Posterior cingulate gyrus (tissue), 11 donors: Measurements from ENCODE around the gene HSFX3.
"Not testable (repeated sequence)": the region's sequence is repeated elsewhere in the genome, so short reads cannot be mapped to it uniquely, and the experiment has no call there.

Experiments
- DNase-seq, 10 donors: peaks; one replicate each; pipeline versions ENCODE4 v3.0.0 to v3.0.0-alpha.2; 2020 to 2021; ENCODE audit warnings: mixed read lengths in 3 of 10
- intact Hi-C: fragments of 100-400 bp; cut with DNase I; formaldehyde crosslinking; loops from one replicate; pipeline ENCODE4 v1.15.1; 2023

Gene HSFX3

GRCh38 chrX:149545545-149546543 is 3.9 kb downstream of the HSFX3 start:
- intact Hi-C loops, result not testable (repeated sequence)

GRCh38 chrX:149541521-149542047 is 8.1 kb downstream of the HSFX3 start:
- no peak for DNase-seq
- intact Hi-C loops, result no loop called here

More at GRCh38 chrX:149545545-149546543, 3.9 kb downstream of the HSFX3 start:
- peak in 4 of 10 donors; percentile 6 to 72 (median 38) for DNase-seq

GRCh38 chrX:149540621-149541520 is 8.9 kb downstream of the HSFX3 start, which contains the start of gene EOLA1:
EOLA1 (plus strand) TSS chrX:149541012; CDS start chrX:149545631, 4,619 bp downstream.
- peak; percentile 57 to 98 (median 82) for DNase-seq
- intact Hi-C loops, result no loop called here

- DNase-seq, result peak; percentile 78 to 97 (median 86)
- intact Hi-C loops, result no loop called here
Observed at GRCh38 chrX:149540131-149540620, 9.5 kb downstream of the HSFX3 start.

GRCh38 chrX:149539283-149540130 is 10.2 kb downstream of the HSFX3 start:
- intact Hi-C loops, result loop anchor here (10.0 kb wide), 1 partner anchor 395 kb away; the partner anchor contains the start of gene EOLA2
- peak; percentile 62 to 97 (median 74) for DNase-seq

- intact Hi-C loops, result loop anchor here (10.0 kb wide), 1 partner anchor 397 kb away; the partner anchor contains the start of gene EOLA2
- DNase-seq, result not testable (repeated sequence)
Observed at GRCh38 chrX:149537474-149537873, 12.2 kb downstream of the HSFX3 start.

GRCh38 chrX:149534926-149535602 is 14.7 kb downstream of the HSFX3 start:
- not testable (repeated sequence) for DNase-seq
- intact Hi-C loops, result loop anchor here (10.0 kb wide), 1 partner anchor 400 kb away; the partner anchor contains the start of gene EOLA2

GRCh38 chrX:149533999-149534398 is 15.7 kb downstream of the HSFX3 start:
- intact Hi-C loops, result loop anchor here (10.0 kb wide), 1 partner anchor 401 kb away; the partner anchor contains the start of gene EOLA2
- not testable (repeated sequence) for DNase-seq

GRCh38 chrX:149532868-149533267 is 16.9 kb downstream of the HSFX3 start:
- DNase-seq, result not testable (repeated sequence)
- intact Hi-C loops, result loop anchor here (10.0 kb wide), 1 partner anchor 402 kb away; the partner anchor contains the start of gene EOLA2

- no peak for DNase-seq
- intact Hi-C loops, result loop anchor here (10.0 kb wide), 1 partner anchor 403 kb away; the partner anchor contains the start of gene EOLA2
Observed at GRCh38 chrX:149531599-149531998, 18.1 kb downstream of the HSFX3 start.

- intact Hi-C loops, result no loop called here
- DNase-seq, result no peak
Observed at GRCh38 chrX:149528381-149528780, 21.3 kb downstream of the HSFX3 start.

- DNase-seq, result no peak
Observed at GRCh38 chrX:149527705-149528104, 22.0 kb downstream of the HSFX3 start.

GRCh38 chrX:149526318-149527033 is 23.2 kb downstream of the HSFX3 start:
- intact Hi-C loops, DNase-seq: not testable (repeated sequence)

More at GRCh38 chrX:149527705-149528104, 22.0 kb downstream of the HSFX3 start:
- intact Hi-C loops, result no loop called here

GRCh38 chrX:149525903-149526302 is 23.8 kb downstream of the HSFX3 start:
- intact Hi-C loops, DNase-seq: not testable (repeated sequence)

GRCh38 chrX:149525389-149525788 is 24.3 kb downstream of the HSFX3 start:
- peak in 7 of 10 donors; percentile 18 to 87 (median 50) for DNase-seq
- intact Hi-C loops, result not testable (repeated sequence)

GRCh38 chrX:149522916-149523315 is 26.8 kb downstream of the HSFX3 start:
- intact Hi-C loops, result no loop called here
- no peak for DNase-seq

- DNase-seq, result no peak
- intact Hi-C loops, result no loop called here
Observed at GRCh38 chrX:149521438-149521837, 28.3 kb downstream of the HSFX3 start.
